Calu3 (cell line): ENCODE results near the gene ZNF275. TPM values are rescaled to one million over a fixed set of nuclear protein-coding genes. Genes with fewer than 3 reads are reported as not detected.

Experiments
- BruUV-seq: library from RNA; stranded (reverse); fragments of 400-500 nt; replicated peaks from 2 replicates; lab custom pipeline; 2021; lab: Mats Ljungman, UMichigan
- CTCF ChIA-PET: fragments of 300-600 bp; sonication (Branson Sonifier 250); formaldehyde crosslinking; loops from one replicate; lab custom pipeline; 2022; ENCODE audit warnings: antibody characterized with exemption; lab: Charles Lee
- DNase-seq: peaks from one replicate; pipeline ENCODE4 v3.0.0; 2022
- H3K27ac Mint-ChIP-seq: one replicate; pipeline ENCODE4 v1.8.0; 2022; ENCODE audit warnings: mixed read lengths; ENCODE audit not compliant: unreplicated experiment
- H3K27me3 Mint-ChIP-seq: one replicate; pipeline ENCODE4 v1.8.0; 2022; ENCODE audit warnings: mixed read lengths; ENCODE audit not compliant: unreplicated experiment
- H3K36me3 Mint-ChIP-seq: one replicate; pipeline ENCODE4 v1.8.0; 2022; ENCODE audit warnings: mild to moderate bottlenecking, moderate library complexity, mixed read lengths; ENCODE audit not compliant: insufficient read depth, unreplicated experiment
- H3K4me1 Mint-ChIP-seq: one replicate; pipeline ENCODE4 v1.8.0; 2022; ENCODE audit warnings: mild to moderate bottlenecking, low read depth, mixed read lengths; ENCODE audit not compliant: unreplicated experiment
- H3K4me3 Mint-ChIP-seq: one replicate; pipeline ENCODE4 v1.8.0; 2022; ENCODE audit warnings: mild to moderate bottlenecking, low read depth, moderate library complexity, mixed read lengths; ENCODE audit not compliant: unreplicated experiment
- H3K9me3 Mint-ChIP-seq: one replicate; pipeline ENCODE4 v1.8.0; 2022; ENCODE audit warnings: low read depth, mixed read lengths; ENCODE audit not compliant: unreplicated experiment
- intact Hi-C: fragments of 100-400 bp; cut with micrococcal nuclease; formaldehyde crosslinking; loops from one replicate; pipeline ENCODE4 v1.10.0; 2022; ENCODE audit not compliant: unreplicated experiment
- total RNA-seq: library from RNA; stranded (reverse); gene quantifications from 2 replicates; pipeline ENCODE4 v1.2.3, GENCODE V29; 2022
- TF ChIP-seq, protein P1 (sequence below): fragments of 200-600 bp; IDR thresholded peaks from one replicate; pipeline ENCODE4 v1.8.0; 2022; ENCODE audit warnings: antibody characterized with exemption; ENCODE audit not compliant: unreplicated experiment

The ZNF275 gene
- total RNA-seq, 1 experiment from 2014 or later: 6.6 TPM

DNA sequence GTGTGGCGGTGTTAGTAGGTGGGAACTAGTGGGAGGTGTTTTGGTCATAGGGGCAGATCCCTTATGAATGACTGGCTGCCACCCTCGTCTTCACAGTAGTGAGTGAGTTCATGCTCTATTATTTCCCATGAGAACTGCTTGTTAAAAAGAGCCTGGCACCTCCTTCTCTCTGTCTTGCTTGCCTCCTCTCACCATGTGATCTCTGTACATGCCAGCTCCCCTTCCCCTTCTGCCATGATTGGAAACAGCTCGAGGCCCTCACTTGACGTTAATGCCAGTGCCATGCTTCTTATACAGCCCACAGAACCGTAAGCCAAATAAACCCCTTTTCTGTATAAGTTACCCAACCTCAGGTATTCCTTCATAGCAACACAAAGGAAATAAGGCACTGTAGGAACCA, 34.1 kb upstream of the ZNF275 start:
- no peak for DNase-seq
- H3K4me1 Mint-ChIP-seq: no peaks in the 10 kb centered on the region
- H3K27me3 Mint-ChIP-seq: peaks cover 100% of the 10 kb centered on the region
- no peak overlapping the region for H3K4me3 Mint-ChIP-seq
- CTCF ChIA-PET: no interaction called here
- intact Hi-C loops: no loop called here
- TF ChIP-seq, protein P1, sequence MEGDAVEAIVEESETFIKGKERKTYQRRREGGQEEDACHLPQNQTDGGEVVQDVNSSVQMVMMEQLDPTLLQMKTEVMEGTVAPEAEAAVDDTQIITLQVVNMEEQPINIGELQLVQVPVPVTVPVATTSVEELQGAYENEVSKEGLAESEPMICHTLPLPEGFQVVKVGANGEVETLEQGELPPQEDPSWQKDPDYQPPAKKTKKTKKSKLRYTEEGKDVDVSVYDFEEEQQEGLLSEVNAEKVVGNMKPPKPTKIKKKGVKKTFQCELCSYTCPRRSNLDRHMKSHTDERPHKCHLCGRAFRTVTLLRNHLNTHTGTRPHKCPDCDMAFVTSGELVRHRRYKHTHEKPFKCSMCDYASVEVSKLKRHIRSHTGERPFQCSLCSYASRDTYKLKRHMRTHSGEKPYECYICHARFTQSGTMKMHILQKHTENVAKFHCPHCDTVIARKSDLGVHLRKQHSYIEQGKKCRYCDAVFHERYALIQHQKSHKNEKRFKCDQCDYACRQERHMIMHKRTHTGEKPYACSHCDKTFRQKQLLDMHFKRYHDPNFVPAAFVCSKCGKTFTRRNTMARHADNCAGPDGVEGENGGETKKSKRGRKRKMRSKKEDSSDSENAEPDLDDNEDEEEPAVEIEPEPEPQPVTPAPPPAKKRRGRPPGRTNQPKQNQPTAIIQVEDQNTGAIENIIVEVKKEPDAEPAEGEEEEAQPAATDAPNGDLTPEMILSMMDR: no peak
- H3K9me3 Mint-ChIP-seq: no peaks in the 10 kb centered on the region
- no TSS peak for BruUV-seq
- H3K27ac Mint-ChIP-seq: no peak overlapping the region
- H3K36me3 Mint-ChIP-seq: no peaks in the 10 kb centered on the region

- Mint-ChIP-seq H3K4me1 (no peaks in the 10 kb centered on the region), H3K27me3 (peaks cover 99% of the 10 kb centered on the region), H3K9me3 (no peaks in the 10 kb centered on the region), H3K4me3 (no peak overlapping the region), H3K36me3 (no peaks in the 10 kb centered on the region), H3K27ac (no peak overlapping the region)
- BruUV-seq: no TSS peak
- DNase-seq: no peak
- intact Hi-C loops: no loop called here
- TF ChIP-seq, protein P1: no peak
- CTCF ChIA-PET: no interaction called here
Observed at GRCh38 chrX:153301746-153302145, 32.2 kb upstream of the ZNF275 start.

DNA sequence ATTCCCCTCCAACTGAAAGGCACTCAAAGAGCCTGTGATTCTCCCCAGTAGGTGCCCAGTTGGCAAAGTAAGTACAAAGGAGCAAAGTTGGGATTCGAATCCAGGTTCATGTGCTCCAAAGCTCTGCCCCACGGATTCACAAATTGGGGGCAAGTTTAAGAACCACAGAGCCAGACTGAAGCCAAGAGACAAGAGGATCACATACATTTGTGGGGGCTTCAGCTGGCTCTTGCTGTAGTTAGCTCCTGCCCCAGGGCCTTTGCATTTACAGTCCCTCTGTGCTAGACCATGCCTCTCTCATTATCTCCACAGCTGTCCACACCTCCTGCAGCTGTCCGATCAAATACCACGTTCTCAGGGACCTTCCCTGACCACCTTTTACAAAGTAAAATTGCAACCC, 31.2 kb upstream of the ZNF275 start:
- Mint-ChIP-seq H3K4me1 (no peaks in the 10 kb centered on the region), H3K27ac (no peak overlapping the region), H3K9me3 (no peaks in the 10 kb centered on the region), H3K4me3 (no peak overlapping the region), H3K36me3 (no peaks in the 10 kb centered on the region), H3K27me3 (peaks cover 99% of the 10 kb centered on the region)
- intact Hi-C loops: no loop called here
- CTCF ChIA-PET: no interaction called here
- TF ChIP-seq, protein P1: no peak
- BruUV-seq: no TSS peak
- no peak for DNase-seq

- CTCF ChIA-PET: no interaction called here
Observed at GRCh38 chrX:153303276-153304262, 30.4 kb upstream of the ZNF275 start.

More at GRCh38 chrX:153303276-153304262, 30.4 kb upstream of the ZNF275 start:
- Mint-ChIP-seq H3K27ac (no peak overlapping the region), H3K4me3 (no peak overlapping the region), H3K36me3 (no peaks in the 10 kb centered on the region), H3K9me3 (no peaks in the 10 kb centered on the region), H3K4me1 (no peaks in the 10 kb centered on the region), H3K27me3 (peaks cover 99% of the 10 kb centered on the region)
- no TSS peak for BruUV-seq
- intact Hi-C loops: no loop called here
- TF ChIP-seq, protein P1: no peak
- DNase-seq: no peak
